HG02571 (cell line): ENCODE results near the gene SPTAN1.

Source experiments
- ATAC-seq: cut with Tn5 transposase; IDR thresholded peaks from one replicate; pipeline ENCODE4 v1.9.1; 2021; ENCODE audit warnings: mild to moderate bottlenecking, moderate library complexity; ENCODE audit not compliant: unreplicated experiment

SPTAN1 gene

DNA sequence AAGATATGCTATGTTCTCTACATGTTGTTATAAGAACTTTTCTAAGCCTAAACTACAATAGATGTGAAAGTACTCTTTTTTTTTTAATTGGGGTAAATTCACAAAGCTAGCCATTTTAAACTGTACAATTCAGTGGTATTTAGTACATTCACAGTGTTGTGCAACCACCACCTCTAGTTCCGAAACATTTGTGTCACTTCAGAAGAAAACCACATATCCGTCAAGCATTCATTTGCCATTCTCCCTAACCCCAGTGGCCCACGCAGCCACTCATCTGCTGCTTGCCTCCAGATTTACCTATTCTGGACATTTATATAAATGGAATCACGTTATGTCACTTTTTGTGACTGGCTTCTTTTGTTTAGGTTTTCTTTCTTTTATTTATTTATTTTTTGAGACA lies 43.1 kb downstream of the SPTAN1 start:
- no peak for ATAC-seq

DNA sequence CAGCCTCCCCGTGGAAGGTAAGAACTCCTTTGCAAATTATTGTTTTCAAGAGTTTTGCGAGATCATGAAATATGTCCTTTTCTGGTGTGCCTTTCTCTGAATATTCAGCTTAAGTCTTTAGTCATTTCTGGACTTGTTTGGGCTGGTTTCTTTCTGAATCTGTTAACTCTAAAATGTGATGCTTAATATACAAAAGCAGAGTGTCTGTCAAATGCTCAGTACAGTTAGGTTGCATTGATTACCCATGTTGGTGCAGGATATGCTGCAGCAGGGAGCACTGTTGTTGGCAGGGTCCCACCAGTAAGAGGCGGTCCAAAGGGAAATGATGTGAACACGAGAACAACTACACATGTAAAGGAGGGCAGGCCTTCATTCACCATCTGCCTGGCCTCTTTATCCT lies 47.7 kb downstream of the SPTAN1 start:
- ATAC-seq: no peak

DNA sequence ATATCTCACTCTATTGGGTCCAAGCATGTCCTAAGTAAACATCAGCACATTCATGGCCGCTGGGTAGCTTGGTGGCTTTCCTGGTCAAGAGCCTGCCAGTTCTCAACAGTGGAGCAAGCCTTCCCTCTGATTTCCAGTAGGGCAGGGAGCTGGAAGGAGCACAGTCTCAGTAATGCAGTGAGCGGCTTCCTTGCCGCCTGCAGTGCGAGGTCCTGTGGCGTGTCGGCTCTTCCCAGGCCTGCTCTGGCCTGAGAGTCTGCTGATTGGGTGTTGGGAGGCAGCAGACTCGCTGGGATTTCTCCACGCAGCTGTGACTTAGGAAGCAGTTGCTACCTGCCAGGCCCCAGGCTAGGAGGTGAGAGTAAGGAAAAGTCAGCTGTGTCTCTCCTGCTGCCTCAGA lies 51.3 kb downstream of the SPTAN1 start:
- ATAC-seq: no peak

DNA sequence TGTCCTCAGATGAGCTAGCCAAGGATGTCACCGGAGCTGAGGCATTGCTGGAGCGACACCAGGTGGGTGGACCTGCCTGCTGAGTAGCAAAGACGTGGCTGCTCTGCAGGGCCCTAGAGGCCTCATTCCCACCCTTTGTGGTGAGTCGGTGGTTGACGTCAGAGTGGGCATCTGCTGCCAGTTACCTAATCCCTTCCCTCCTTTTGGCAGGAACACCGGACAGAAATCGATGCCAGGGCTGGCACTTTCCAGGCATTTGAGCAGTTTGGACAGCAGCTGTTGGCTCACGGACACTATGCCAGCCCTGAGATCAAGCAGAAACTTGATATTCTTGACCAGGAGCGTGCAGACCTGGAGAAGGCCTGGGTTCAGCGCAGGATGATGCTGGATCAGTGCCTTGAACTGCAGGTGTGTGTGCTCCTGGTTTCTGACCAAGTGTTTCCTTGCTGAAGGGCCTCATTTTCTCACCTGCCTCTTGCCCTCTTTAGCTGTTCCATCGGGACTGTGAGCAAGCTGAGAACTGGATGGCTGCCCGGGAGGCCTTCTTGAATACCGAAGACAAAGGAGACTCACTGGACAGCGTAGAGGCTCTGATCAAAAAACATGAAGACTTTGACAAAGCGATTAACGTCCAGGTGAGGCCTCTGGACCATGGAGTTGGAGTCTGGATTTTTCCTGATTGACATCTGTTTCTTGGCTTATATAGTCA lies 55.4 kb downstream of the SPTAN1 start:
- no peak for ATAC-seq

DNA sequence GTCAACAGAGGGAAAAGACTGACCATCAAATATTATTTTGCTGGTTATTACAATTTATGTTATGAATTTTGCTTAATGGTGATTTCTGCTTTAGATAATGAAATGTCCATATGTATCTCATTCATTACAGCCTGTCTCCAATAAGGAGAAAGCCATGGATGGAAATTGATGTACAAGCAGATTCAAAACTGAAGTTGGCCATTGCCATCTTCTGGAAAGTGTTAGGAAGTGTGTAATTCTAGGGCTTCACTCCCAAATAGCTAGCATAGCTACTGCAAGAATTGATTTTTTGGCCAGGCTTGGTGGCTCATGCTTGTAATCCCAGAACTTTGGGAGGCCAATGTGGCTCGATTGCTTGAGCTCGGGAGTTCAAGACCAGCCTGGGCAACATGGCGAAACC lies 58.5 kb downstream of the SPTAN1 start:
- no peak for ATAC-seq

DNA sequence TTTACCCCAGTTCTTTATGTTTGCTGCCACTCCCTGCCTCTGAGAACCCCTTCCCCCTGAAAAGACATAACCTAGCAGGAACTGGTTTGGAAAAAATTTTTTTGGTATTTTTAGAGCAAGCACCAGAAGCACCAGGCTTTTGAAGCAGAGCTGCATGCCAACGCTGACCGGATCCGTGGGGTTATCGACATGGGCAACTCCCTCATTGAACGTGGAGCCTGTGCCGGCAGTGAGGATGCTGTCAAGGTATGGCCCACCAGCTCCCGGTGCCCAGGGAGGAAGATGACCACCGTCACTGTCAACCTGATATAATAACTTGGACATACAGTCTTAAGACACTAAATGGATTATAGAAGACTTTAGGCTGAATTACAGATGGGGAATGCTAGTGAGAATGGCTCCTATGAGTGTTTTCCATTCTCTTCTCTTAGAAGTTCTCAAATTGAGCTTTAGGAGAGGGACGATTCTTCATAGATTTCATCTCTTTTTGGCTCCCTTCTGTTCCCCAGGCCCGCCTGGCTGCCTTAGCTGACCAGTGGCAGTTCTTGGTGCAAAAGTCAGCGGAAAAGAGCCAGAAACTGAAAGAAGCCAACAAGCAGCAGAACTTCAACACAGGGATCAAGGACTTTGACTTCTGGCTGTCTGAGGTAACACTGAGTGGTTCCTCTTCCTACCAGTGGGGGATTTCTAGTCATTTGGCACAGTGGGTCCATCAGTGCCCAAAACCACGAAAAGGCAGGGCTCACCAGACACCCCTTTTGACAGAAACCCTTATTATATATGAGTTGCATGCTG lies 59.4 kb downstream of the SPTAN1 start:
- ATAC-seq: no peak

DNA sequence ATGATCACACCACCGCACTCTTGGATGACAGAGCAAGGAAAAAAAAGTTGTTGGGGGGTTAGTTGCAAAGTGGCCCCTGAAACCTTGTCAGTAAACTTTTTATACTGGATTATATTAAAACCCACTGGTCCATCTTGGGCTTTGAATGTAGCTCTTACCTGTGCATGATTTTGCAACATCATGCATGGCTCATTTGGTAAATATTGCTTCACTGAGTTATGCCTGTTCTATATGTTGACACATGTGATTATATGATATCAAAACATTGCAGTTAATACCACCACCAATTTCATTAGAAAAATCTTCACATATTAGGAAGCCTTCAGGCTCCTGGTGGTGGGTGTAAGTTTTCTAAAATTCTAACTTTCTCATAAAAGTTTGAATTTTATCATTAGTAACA lies 62.3 kb downstream of the SPTAN1 start:
- no peak for ATAC-seq

DNA sequence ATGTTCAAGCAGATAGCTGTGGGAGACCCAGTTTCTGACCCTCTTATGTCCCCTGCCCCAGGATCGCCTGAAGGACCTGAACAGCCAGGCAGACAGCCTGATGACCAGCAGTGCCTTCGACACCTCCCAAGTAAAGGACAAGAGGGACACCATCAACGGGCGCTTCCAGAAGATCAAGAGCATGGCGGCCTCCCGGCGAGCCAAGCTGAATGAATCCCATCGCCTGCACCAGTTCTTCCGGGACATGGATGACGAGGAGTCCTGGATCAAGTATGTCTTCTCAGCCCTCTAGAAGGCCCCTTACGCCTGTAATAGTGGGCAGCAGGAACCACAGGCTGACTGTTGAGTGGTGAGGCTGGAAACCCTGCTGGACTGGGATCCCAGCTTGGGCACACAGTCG lies 63.2 kb downstream of the SPTAN1 start:
- no peak for ATAC-seq

DNA sequence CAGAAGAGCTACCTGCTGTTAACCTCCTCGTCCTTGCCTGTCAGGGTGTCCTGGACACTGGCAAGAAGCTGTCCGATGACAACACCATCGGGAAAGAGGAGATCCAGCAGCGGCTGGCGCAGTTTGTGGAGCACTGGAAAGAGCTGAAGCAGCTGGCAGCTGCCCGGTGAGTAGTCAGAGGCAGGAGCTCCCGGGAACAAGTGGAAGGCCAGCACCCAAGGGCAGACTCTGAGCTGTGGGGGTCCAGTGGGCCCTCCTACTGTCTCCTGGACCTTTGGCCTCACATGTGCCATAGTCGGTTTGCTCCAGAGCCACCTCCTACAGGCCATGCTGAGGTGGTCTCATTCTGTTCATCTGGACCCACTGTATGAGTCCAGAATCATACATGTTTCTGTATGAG lies 65.6 kb downstream of the SPTAN1 start:
- ATAC-seq: no peak

DNA sequence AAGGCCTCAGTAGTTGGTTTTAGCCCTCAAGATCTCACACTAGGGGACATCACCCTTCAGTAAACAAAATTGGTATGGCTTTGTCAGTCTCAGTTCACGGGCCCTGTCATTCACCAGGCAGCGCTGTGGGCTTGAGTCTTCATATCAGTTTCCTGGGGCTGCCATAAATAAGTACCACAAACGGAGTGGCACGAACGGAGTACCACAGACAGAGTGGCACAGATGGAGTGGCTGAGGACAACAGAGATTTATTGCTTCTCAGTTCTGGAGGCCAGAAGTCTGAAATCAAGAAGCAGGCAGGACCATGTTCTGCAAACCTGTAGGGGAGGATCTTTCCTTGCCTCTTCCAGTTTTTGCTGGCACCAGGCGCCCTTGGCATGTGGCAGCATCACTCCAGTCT lies 66.7 kb downstream of the SPTAN1 start:
- no peak for ATAC-seq

DNA sequence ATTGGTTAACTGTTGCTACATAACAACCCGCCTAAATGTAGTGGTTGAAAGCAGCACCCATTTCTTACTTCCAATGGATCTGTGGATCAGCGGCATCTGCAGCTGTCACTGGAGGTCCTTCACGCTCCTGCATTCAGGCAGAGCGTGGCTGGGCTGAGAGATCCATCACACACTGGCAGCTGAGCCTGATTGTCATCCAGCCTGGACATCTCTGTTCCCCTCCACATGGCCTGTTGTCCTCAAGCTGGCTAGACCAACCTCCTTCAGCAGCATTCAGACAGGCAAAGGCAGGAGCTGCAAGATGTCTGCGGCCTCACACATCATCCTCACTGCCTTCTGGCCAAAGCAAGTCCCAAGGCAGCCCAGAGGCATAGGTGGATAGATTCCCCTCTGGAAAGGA lies 67.4 kb downstream of the SPTAN1 start:
- ATAC-seq: no peak

DNA sequence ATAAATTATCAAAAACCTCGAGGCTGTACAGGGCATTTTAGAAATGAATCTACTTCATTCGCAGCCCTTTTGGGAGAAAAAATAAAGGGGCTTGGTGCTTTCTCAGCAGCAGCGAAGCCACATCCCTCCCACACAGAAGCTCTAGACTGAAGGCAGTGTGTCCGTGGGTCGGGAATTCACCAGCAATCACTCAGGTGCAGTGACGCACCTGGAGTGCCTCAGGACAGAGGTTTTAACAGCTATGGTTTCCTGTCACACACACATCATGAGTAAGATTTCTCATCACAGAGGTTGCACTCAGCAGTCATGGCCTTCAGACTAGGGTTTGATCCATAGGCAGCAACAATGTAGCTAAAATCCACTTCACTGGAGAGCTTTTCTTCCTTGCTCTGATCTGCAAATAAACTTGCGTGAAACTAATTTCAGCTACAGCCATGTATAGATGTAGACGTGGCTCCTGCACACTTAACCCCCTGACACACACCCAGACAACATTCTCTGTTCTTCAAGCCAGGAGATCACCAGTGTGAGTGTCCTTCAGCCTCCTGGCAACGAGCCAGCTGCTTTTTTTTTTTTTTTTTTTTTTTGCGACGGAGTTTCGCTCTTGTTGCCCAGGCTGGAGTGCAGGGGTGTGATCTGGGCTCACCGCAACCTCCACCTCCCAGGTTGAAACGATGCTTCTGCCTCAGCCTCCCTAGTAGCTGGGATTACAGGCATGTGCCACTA lies 69.5 kb downstream of the SPTAN1 start:
- no peak for ATAC-seq

DNA sequence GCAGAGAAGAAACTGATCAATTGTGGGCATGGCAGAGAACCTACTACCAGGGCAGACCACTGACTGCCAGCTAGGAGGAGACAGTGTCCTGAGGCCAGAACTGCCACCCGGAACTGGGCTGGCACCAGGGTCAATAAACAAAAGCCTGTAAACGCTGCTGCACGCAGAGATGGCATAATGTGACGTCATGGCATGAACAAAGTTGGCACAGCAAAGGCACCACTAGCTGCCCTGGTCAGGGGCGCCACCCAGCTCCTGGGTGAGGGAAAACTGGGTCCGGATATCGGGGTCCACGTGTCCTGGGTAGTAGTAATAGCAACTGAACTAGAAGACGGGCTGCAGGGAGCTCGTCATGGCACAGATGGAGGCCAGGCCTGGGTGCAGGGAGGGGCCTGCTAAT lies 72.2 kb downstream of the SPTAN1 start:
- no peak for ATAC-seq

DNA sequence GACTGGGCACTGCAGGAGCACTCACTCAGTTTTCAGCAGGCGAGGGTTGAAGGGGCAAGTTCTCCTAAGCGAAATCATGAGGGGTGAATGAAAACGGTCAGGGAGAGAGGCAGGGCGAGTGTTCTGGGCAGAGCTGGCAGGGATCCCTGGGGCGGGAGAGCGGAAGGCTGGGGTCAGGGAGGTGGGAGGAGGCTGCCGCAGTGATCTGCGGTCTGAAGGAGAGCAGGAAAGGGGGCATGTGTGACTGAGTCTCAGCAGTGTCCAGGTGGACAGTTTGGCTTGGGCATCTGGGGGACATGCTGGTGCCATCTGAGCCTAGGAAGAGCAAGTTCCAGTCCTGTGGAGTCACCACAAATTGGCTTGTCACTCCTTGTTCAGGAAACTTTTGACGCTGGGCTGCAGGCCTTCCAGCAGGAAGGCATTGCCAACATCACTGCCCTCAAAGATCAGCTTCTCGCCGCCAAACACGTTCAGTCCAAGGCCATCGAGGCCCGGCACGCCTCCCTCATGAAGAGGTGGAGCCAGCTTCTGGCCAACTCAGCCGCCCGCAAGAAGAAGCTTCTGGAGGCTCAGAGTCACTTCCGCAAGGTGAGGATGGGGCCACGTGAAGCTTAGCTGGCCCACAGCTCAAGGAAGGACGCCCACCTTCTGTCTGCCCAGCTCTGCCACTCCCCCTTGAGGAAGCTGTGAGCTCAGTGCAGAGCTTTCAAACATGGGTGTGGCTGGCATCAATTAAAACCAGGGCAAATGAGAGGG lies 73.2 kb downstream of the SPTAN1 start:
- ATAC-seq: no peak

DNA sequence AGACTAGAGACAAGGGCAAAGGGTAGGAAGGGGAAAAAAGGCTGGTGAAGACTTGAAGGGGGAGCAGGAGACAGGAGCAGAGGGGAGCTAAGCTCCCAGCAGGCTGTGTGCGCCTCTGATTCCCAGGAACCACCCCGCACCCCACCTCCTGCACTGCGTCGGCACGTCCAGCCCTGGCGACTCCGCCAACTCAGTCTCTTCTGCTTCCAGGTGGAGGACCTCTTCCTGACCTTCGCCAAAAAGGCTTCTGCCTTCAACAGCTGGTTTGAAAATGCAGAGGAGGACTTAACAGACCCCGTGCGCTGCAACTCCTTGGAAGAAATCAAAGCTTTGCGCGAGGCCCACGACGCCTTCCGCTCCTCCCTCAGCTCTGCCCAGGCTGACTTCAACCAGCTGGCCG lies 73.8 kb downstream of the SPTAN1 start:
- ATAC-seq: no peak

DNA sequence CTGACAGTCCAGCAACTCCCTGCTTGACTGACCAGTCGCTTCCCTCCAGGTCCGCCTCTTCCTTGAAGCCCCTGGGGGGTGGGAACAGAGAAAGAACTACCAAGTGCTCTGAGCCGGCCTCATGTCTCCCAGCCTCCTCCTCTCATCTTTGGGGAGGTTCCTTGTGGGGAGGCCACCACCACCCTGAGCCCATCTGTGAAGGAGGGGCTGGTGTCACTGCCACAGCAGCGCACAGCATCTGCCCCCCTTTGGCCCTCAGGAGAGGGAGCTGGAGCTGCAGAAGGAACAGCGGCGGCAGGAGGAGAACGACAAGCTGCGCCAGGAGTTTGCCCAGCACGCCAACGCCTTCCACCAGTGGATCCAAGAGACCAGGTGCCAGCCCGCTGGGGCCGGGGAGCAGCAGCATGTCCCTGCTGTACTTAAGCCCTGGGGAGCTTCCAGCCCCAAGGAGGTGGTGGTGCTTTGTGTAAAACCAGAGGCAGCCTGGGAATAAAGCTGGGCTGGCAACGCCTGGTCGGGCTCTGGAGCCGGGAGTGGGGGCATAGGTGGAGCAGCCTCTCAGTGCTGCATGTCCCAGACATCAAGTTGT lies 74.8 kb downstream of the SPTAN1 start:
- no peak for ATAC-seq

DNA sequence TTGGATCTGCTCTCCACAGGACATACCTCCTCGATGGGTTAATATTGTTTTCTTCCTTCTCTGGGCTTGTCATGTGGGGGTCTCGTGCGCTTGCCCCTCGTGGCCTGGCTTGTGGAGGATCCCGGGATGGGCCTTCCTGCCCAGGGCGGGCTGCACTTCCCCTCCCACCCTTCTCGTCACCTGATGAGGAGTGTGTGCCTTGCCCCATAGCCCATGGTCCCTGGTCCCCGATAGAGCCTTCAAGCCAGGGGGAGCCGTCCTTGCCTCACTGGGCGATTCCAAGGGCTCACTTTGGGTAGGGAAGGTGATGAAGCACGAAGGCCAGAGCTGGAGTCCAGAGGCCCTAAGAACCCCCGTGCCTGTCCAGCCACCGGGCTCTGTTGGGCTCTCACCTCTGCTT lies 75.5 kb downstream of the SPTAN1 start:
- ATAC-seq: no peak

DNA sequence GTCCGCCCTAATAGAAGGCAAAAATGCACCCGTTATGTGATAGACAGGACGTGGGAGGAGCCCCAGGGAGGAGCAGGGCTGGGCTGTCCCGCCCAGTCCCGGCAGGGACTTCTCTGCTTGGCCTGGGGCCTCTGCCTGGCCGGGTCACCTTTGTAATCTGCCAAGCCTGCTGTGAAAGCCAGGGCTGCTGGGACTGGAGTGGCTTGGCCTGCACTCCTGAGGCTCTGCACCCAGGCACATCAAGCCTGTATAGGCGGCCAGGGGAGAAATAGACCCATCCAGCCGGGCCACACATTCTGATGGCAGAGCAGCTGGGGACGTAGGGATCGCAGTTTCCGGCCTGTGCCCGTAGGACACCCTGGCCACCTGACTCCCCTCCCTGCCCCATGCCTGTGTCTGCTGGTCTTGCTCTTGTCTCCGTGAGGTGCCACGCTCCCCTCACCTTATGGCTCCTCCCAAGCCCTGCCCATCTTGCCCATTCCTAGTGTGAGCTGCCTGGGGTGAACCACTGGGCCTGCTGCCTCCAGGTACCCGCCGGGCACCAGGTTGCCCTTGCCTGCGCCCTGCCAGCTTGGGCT lies 76.2 kb downstream of the SPTAN1 start:
- no peak for ATAC-seq

DNA sequence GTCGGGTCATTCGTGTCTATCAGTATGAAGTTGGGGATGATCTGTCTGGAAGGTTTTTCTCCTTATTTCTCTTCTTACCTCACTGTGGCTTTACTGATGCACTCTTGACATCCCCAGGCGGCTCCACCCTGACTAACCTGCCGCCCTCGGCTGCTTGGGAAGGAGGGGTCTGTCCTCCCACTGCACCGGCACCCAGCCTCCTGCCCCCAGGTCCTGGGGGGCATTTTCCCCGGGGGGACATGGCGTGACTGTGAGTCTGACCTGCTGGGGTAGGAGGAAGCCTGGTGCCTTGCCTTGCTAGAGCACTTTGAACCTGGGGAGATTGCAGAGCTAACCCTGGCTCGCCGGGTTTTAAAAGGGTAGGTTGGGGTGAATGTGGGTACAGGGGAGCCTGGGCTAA lies 76.7 kb downstream of the SPTAN1 start:
- no peak for ATAC-seq

DNA sequence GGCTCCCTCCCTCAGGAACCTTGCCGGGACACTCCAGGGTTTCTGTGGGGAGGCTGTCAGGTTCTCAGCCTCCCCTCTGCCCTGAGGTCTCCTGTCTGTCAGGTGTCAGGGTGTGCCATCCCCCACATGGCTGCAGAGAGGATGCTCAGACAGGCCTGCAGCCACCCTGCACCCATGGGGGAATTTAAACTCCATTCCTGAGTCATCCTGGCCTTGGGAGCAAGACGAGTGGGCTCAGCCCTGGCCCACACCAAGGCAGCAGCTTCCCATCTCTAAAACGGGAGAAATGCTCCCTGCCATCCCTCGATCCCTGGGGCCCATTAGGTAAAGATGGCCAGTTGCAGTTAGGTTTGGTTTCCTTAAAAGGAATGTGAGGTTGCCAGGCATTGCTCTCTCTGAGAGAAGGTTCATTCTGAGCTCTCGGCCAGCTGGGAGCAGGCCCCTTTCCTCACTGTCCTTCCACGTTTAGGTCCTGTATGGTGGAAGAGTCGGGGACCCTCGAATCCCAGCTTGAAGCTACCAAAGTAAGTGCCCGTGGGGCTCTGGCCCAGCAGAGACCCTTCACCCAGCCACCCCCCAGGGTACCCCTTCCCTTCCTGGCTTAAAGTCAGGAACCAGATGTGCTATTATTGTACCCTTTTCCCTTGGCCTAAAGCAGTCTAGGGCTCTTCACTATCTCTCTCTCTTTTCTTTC lies 77.6 kb downstream of the SPTAN1 start:
- no peak for ATAC-seq
